ENCODE measurements around the gene ATP8A2. TPM values are rescaled to one million over a fixed set of nuclear protein-coding genes. Genes with fewer than 3 reads are reported as not detected.

Gene ATP8A2
- total RNA-seq, 1 donor from 2014 or later = 4.2 TPM

- Histone ChIP-seq H3F3A (ENCODE audit: low read depth) (peaks cover 38% of the 10 kb centered on the region), H3K4me2 (no peak overlapping the region), H3K79me2 (ENCODE audit: low read depth) (no peaks in the 10 kb centered on the region), H3K4me1 (peaks cover 34% of the 10 kb centered on the region), H3K9me3 (ENCODE audit: low read depth) (no peaks in the 10 kb centered on the region), H3K27ac (no peak overlapping the region), H3K9ac (no peak overlapping the region), H2AFZ (replicated peaks) (no peak overlapping the region), H3K27me3 (no peaks in the 10 kb centered on the region), H3K4me3 (no peak overlapping the region), H3K36me3 (no peaks in the 10 kb centered on the region), H4K20me1 (ENCODE audit: low read depth) (no peaks in the 10 kb centered on the region)
- no peak for DNase-seq (ENCODE audit: low spot score)
- TF ChIP-seq EZH2 (IDR thresholded peaks at IDR 0.05) (no peak), EZH2phosphoT487 (IDR thresholded peaks at IDR 0.05) (no peak), CTCF (IDR thresholded peaks at IDR 0.05) (no peak)
- Mint-ChIP-seq H3K27ac (no peak overlapping the region), H3K36me3 (no peaks in the 10 kb centered on the region), H3K27me3 (ENCODE audit: insufficient read depth, low read depth) (peaks cover 7% of the 10 kb centered on the region), H3K9me3 (no peaks in the 10 kb centered on the region), H3K4me1 (peaks cover 15% of the 10 kb centered on the region), H3K4me3 (no peak overlapping the region)
These were observed 534.5 kb downstream of the ATP8A2 start for GRCh38 chr13:25906191-25906661.

GRCh38 chr13:25908366-25908765 lies 536.6 kb downstream of the ATP8A2 start:
- Histone ChIP-seq H3K4me2 (peak overlapping the region; percentile 47), H4K20me1 (ENCODE audit: low read depth) (no peaks in the 10 kb centered on the region), H3K27me3 (no peaks in the 10 kb centered on the region), H3K4me1 (peaks cover 55% of the 10 kb centered on the region), H2AFZ (replicated peaks) (no peak overlapping the region), H3F3A (ENCODE audit: low read depth) (peaks cover 55% of the 10 kb centered on the region), H3K27ac (peak overlapping the region; percentile 72), H3K36me3 (no peaks in the 10 kb centered on the region), H3K9ac (no peak overlapping the region), H3K4me3 (no peak overlapping the region), H3K9me3 (ENCODE audit: low read depth) (no peaks in the 10 kb centered on the region), H3K79me2 (ENCODE audit: low read depth) (no peaks in the 10 kb centered on the region)
- DNase-seq (ENCODE audit: low spot score) = peak; percentile 69
- Mint-ChIP-seq H3K27ac (no peak overlapping the region), H3K9me3 (peaks cover 2% of the 10 kb centered on the region), H3K4me3 (no peak overlapping the region), H3K4me1 (peaks cover 26% of the 10 kb centered on the region), H3K27me3 (ENCODE audit: insufficient read depth, low read depth) (peaks cover 7% of the 10 kb centered on the region), H3K36me3 (no peaks in the 10 kb centered on the region)
- TF ChIP-seq EZH2 (IDR thresholded peaks at IDR 0.05) (no peak), EZH2phosphoT487 (IDR thresholded peaks at IDR 0.05) (no peak), CTCF (IDR thresholded peaks at IDR 0.05) (no peak)

GRCh38 chr13:25910243-25910642 lies 538.5 kb downstream of the ATP8A2 start:
- Mint-ChIP-seq H3K4me1 (peaks cover 26% of the 10 kb centered on the region), H3K4me3 (no peak overlapping the region), H3K36me3 (no peaks in the 10 kb centered on the region), H3K27me3 (ENCODE audit: insufficient read depth, low read depth) (peaks cover 17% of the 10 kb centered on the region), H3K9me3 (peaks cover 4% of the 10 kb centered on the region), H3K27ac (no peak overlapping the region)
- Histone ChIP-seq H2AFZ (replicated peaks) (no peak overlapping the region), H3K79me2 (ENCODE audit: low read depth) (no peaks in the 10 kb centered on the region), H3K9me3 (ENCODE audit: low read depth) (no peaks in the 10 kb centered on the region), H3K27ac (peak overlapping the region; percentile 81), H3K27me3 (no peaks in the 10 kb centered on the region), H3K9ac (no peak overlapping the region), H3F3A (ENCODE audit: low read depth) (peaks cover 55% of the 10 kb centered on the region), H3K36me3 (no peaks in the 10 kb centered on the region), H3K4me1 (peaks cover 57% of the 10 kb centered on the region), H3K4me2 (peak overlapping the region; percentile 64), H3K4me3 (peak overlapping the region; percentile 20), H4K20me1 (ENCODE audit: low read depth) (no peaks in the 10 kb centered on the region)
- no peak for TF ChIP-seq EZH2 (IDR thresholded peaks at IDR 0.05)
- no peak for TF ChIP-seq CTCF (IDR thresholded peaks at IDR 0.05)
- peak; percentile 57 for DNase-seq (ENCODE audit: low spot score)

All from neural progenitor cell (in vitro differentiated cells).